ENCODE data around the gene RHOBTB3.

Gene RHOBTB3

GRCh38 chr5:95734906-95735305, 3.8 kb downstream of the RHOBTB3 start:
- DNase-seq (ENCODE audit: low read depth in 1 of 2, low spot score in 1 of 2), result no peak
- Histone ChIP-seq H3K27me3 (ENCODE audit: insufficient read depth, poor library complexity, severe bottlenecking) (no peaks in the 10 kb centered on the region), H3K27ac (replicated peaks) (no peak overlapping the region), H3K4me3 (replicated peaks; ENCODE audit: insufficient read depth, low read length) (no peak overlapping the region)
- TF ChIP-seq SPI1 (IDR thresholded peaks at IDR 0.05; ENCODE audit: borderline replicate concordance, low read depth), result no peak
- TF ChIP-seq CTCF (IDR thresholded peaks at IDR 0.05; ENCODE audit: insufficient read depth, low read length), result no peak
- no peak for TF ChIP-seq POLR2AphosphoS5 (IDR thresholded peaks at IDR 0.05; ENCODE audit: low read depth)

GRCh38 chr5:95735406-95735805, 4.3 kb downstream of the RHOBTB3 start:
- Histone ChIP-seq H3K27ac (replicated peaks) (no peak overlapping the region), H3K4me3 (replicated peaks; ENCODE audit: insufficient read depth, low read length) (no peak overlapping the region), H3K27me3 (ENCODE audit: insufficient read depth, poor library complexity, severe bottlenecking) (no peaks in the 10 kb centered on the region)
- TF ChIP-seq POLR2AphosphoS5 (IDR thresholded peaks at IDR 0.05; ENCODE audit: low read depth), result no peak
- TF ChIP-seq GABPA (IDR thresholded peaks at IDR 0.05; ENCODE audit: low read depth), result no peak
- no peak for TF ChIP-seq SPI1 (IDR thresholded peaks at IDR 0.05; ENCODE audit: borderline replicate concordance, low read depth)
- no peak for TF ChIP-seq CTCF (IDR thresholded peaks at IDR 0.05; ENCODE audit: insufficient read depth, low read length)
- TF ChIP-seq, protein P1, sequence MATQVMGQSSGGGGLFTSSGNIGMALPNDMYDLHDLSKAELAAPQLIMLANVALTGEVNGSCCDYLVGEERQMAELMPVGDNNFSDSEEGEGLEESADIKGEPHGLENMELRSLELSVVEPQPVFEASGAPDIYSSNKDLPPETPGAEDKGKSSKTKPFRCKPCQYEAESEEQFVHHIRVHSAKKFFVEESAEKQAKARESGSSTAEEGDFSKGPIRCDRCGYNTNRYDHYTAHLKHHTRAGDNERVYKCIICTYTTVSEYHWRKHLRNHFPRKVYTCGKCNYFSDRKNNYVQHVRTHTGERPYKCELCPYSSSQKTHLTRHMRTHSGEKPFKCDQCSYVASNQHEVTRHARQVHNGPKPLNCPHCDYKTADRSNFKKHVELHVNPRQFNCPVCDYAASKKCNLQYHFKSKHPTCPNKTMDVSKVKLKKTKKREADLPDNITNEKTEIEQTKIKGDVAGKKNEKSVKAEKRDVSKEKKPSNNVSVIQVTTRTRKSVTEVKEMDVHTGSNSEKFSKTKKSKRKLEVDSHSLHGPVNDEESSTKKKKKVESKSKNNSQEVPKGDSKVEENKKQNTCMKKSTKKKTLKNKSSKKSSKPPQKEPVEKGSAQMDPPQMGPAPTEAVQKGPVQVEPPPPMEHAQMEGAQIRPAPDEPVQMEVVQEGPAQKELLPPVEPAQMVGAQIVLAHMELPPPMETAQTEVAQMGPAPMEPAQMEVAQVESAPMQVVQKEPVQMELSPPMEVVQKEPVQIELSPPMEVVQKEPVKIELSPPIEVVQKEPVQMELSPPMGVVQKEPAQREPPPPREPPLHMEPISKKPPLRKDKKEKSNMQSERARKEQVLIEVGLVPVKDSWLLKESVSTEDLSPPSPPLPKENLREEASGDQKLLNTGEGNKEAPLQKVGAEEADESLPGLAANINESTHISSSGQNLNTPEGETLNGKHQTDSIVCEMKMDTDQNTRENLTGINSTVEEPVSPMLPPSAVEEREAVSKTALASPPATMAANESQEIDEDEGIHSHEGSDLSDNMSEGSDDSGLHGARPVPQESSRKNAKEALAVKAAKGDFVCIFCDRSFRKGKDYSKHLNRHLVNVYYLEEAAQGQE (IDR thresholded peaks at IDR 0.05; ENCODE audit: insufficient replicate concordance, low read depth), result no peak
- DNase-seq (ENCODE audit: low read depth in 1 of 2, low spot score in 1 of 2), result no peak

GRCh38 chr5:95738072-95738471, 6.9 kb downstream of the RHOBTB3 start:
- no peak for TF ChIP-seq CTCF (IDR thresholded peaks at IDR 0.05; ENCODE audit: insufficient read depth, low read length)

DNA sequence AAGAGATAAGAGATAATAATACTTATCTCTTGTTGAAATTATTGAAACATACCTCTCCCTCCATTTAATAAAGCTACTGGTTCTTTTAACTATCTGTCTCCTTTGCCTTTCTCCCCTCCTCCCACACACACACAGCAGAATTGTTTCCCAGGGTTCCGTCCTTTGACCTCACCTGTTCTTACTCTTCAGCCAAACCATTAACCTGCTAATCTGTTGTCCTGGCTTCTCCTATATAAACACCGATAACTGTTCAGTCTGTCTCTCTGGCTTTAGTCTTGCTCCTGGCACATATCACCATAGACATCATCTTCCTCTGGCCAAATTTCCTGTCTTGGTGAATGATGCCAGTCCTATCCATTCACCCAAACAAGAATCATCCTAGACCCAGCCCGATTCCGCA, 7.7 kb downstream of the RHOBTB3 start:
- DNase-seq (ENCODE audit: low read depth in 1 of 2, low spot score in 1 of 2), result no peak
- TF ChIP-seq, protein P1 (IDR thresholded peaks at IDR 0.05; ENCODE audit: insufficient replicate concordance, low read depth), result no peak
- TF ChIP-seq CTCF (IDR thresholded peaks at IDR 0.05; ENCODE audit: insufficient read depth, low read length) (no peak), SPI1 (IDR thresholded peaks at IDR 0.05; ENCODE audit: borderline replicate concordance, low read depth) (no peak), GABPA (IDR thresholded peaks at IDR 0.05; ENCODE audit: low read depth) (no peak), POLR2AphosphoS5 (IDR thresholded peaks at IDR 0.05; ENCODE audit: low read depth) (no peak)
- Histone ChIP-seq H3K4me3 (replicated peaks; ENCODE audit: insufficient read depth, low read length) (no peak overlapping the region), H3K27me3 (ENCODE audit: insufficient read depth, poor library complexity, severe bottlenecking) (no peaks in the 10 kb centered on the region), H3K27ac (replicated peaks) (no peak overlapping the region)

More at GRCh38 chr5:95738072-95738471, 6.9 kb downstream of the RHOBTB3 start:
- Histone ChIP-seq H3K27ac (replicated peaks) (no peak overlapping the region), H3K4me3 (replicated peaks; ENCODE audit: insufficient read depth, low read length) (no peak overlapping the region), H3K27me3 (ENCODE audit: insufficient read depth, poor library complexity, severe bottlenecking) (no peaks in the 10 kb centered on the region)
- DNase-seq (ENCODE audit: low read depth in 1 of 2, low spot score in 1 of 2), result no peak
